HFF-Myc (cell line): ENCODE data around the gene PYDC1.

Source experiments
- DNase-seq: peaks from one replicate; pipeline ENCODE4 v3.0.0-alpha.2; 2011; ENCODE audit warnings: low read depth; ENCODE audit errors: extremely low read depth
- H3K4me3 ChIP-seq: replicated peaks from 2 replicates; pipeline ENCODE4 v1.5.1; 2011; ENCODE audit warnings: low read depth, mild to moderate bottlenecking, control low read depth, low read length
- TF ChIP-seq, protein P1 (sequence below): IDR thresholded peaks from 2 replicates; pipeline ENCODE4 v1.5.1; 2012; ENCODE audit warnings: mild to moderate bottlenecking, low read depth, low read length, control low read depth; ENCODE audit errors: missing control alignments

Gene PYDC1

DNA sequence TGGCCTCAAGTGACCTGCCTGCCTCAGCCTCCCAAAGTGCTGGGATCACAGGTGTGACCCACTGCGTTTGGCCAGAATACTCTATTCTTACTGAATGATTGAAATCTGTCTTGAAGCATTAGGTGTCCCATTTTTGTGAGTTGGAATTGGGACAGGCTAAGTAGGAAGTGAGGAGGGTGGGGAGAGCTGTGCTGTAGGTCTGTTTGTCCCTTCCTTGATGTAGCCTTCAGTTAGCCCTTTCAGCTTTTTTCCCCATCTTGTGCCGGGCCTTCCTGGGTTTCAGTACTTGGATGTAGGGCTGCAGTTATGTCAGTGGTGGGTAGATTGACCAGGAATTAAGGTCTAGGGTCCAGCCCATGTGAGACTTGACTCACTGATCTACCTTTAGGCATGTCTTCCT is 23.1 kb downstream of the PYDC1 start:
- H3K4me3 ChIP-seq: no peak overlapping the region
- TF ChIP-seq, protein P1, sequence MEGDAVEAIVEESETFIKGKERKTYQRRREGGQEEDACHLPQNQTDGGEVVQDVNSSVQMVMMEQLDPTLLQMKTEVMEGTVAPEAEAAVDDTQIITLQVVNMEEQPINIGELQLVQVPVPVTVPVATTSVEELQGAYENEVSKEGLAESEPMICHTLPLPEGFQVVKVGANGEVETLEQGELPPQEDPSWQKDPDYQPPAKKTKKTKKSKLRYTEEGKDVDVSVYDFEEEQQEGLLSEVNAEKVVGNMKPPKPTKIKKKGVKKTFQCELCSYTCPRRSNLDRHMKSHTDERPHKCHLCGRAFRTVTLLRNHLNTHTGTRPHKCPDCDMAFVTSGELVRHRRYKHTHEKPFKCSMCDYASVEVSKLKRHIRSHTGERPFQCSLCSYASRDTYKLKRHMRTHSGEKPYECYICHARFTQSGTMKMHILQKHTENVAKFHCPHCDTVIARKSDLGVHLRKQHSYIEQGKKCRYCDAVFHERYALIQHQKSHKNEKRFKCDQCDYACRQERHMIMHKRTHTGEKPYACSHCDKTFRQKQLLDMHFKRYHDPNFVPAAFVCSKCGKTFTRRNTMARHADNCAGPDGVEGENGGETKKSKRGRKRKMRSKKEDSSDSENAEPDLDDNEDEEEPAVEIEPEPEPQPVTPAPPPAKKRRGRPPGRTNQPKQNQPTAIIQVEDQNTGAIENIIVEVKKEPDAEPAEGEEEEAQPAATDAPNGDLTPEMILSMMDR: no peak
- DNase-seq: no peak

DNA sequence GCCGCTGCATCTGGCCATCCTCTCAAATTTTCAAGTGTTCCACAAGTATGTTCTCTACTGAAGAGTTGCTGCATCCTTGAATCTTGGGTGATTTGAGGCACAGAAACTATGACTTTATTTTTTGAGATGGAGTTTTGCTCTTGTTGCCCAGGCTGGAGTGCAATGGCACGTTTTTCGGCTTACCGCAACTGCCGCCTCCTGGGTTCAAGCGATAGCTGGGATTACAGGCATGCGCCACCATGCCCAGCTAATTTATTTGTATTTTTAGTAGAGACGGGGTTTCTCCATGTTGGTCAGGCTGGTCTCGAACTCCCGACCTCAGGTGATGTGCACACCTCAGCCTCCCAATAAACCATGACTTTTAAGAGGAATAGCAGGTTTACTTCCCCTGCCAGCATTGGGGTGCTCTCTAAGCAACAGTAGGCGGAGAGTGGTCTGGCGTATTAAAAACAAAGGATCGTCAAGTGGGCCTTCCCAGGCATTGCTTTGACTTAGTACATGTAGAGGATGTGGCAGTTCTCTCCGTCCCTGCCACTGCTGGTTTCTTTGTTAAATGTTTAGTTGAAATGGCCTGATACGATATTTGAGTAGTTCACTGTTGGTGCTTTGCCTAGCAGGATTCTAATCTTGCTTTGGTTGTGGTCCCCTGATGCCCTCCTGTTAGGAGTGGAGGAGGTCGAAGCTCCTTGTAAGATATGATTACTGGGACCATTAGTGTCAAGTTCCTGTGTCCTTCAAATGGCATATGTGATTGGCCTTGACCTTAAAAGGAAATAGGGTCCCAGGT is 23.9 kb downstream of the PYDC1 start:
- TF ChIP-seq, protein P1: no peak
- DNase-seq: no peak
- H3K4me3 ChIP-seq: no peak overlapping the region

DNA sequence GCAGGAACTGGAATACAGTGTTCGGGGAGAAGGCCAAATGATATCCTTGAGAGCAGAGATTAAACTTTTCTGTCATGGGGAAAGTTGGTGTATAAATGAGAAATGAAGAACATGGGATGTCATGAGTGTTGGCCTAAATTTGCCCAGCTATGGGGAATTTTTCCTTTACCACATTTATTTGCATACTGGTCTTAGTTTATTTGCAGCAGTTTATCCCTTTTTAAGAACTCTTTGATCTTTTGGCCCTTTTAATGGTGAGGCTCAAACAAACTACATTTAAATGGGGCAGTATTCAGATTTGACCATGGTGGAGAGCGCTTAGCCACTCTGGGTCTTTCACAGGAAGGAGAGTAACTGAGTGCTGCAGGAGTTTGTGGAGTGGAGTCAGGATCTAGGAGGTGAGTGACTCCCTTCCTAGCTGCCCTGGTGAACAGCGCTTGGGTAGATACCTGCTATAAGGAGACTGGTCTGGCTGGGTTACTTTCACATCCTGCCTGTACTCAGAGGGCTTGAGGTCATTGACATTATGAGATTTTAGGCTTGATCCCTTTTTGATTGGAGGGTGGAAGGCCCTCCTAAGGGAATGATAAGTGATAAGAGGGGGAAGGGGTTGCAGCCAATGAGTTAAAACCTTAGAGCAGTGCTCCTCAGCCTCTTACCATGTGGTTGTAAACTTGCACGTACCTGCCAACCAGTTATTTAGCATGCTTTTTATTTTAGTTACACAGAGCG is 25.1 kb downstream of the PYDC1 start:
- TF ChIP-seq, protein P1: no peak
- DNase-seq: no peak
- no peak overlapping the region for H3K4me3 ChIP-seq

DNA sequence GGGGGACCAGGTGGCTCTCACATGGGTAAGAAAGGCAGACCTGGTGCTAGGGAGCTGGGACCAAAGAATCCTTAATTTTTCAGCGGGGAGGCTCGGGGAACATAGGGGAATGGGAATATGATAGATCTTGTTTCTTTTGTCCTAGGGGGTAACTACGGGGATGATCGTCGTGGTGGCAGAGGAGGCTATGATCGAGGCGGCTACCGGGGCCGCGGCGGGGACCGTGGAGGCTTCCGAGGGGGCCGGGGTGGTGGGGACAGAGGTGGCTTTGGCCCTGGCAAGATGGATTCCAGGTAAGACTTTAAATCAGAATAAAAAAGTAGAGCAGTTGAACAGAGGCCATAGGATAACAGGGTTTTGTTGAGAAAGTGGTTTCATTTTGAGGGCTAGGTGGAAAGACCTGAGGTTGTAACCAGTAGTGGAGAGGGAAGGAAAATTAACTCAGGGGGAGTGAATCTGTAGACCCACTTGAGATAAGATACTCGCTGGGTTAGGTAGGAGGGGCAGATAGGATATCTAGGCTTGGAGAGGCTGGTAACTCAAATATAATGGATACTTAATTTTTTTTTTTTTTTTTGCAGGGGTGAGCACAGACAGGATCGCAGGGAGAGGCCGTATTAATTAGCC is 26.0 kb downstream of the PYDC1 start:
- DNase-seq: no peak
- no peak overlapping the region for H3K4me3 ChIP-seq
- TF ChIP-seq, protein P1: no peak

DNA sequence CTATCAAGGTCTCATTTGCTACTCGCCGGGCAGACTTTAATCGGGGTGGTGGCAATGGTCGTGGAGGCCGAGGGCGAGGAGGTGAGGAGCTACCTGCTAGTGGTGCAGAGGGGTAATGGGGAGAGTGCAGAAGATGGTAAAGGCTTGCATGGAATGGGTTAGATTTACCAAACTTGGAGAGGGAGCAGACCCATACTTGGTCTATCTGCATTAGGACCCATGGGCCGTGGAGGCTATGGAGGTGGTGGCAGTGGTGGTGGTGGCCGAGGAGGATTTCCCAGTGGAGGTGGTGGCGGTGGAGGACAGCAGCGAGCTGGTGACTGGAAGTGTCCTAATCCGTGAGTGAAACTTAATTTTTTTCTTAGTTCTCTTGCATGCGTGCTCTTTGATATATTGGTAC is 26.9 kb downstream of the PYDC1 start:
- TF ChIP-seq, protein P1: no peak
- no peak for DNase-seq
- H3K4me3 ChIP-seq: no peak overlapping the region

DNA sequence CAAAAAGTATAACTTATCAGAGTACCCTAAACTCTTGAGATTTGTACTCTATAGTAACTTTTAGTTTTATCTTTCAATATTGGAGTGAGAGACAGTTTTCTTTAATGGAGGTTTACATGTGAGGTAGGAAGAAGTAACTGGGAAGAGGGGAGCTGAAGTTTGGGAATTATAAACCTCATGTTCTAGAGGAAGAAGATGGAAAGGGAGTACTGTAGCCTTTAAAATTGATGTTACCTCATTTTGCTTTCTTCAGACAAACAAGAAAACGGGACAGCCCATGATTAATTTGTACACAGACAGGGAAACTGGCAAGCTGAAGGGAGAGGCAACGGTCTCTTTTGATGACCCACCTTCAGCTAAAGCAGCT is 27.5 kb downstream of the PYDC1 start:
- no peak for DNase-seq
- no peak overlapping the region for H3K4me3 ChIP-seq
- TF ChIP-seq, protein P1: no peak
